DOHH2 (cell line): ENCODE data around the gene FBXL17.

Experiments used
- EZH2phosphoT487 ChIP-seq: fragments of 200-600 bp; sonication (generic); IDR thresholded peaks from 2 replicates; pipeline ENCODE4 v1.6.1; 2017; ENCODE audit warnings: borderline replicate concordance, mild to moderate bottlenecking, antibody characterized with exemption, low read length, moderate library complexity, mixed read lengths
- TF ChIP-seq, protein P1 (sequence below): fragments of 200-600 bp; sonication (generic); IDR thresholded peaks from one replicate; pipeline ENCODE4 v1.5.1; 2014; ENCODE audit warnings: antibody characterized with exemption, mild to moderate bottlenecking, low read depth, low read length; ENCODE audit not compliant: poor library complexity, severe bottlenecking

DNA sequence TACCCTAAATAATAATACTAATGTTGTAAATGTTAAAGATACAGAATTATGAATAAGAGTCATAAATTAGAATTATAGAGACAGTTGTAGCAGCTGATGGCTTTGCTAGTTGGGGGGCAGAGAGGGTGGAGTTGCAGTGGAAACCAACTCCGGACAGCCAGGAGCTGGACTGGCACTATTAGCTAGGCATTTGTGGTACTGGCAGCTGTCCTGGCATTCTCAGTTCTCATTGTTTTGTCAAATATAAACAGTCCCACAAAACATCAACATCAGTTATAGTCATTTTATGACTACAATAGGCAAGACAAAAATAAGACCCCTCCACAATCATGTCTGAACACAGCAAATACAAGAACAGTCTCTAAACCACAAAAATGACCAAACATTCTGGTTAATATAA lies 2.8 kb upstream of the FBXL17 start:
- TF ChIP-seq, protein P1, sequence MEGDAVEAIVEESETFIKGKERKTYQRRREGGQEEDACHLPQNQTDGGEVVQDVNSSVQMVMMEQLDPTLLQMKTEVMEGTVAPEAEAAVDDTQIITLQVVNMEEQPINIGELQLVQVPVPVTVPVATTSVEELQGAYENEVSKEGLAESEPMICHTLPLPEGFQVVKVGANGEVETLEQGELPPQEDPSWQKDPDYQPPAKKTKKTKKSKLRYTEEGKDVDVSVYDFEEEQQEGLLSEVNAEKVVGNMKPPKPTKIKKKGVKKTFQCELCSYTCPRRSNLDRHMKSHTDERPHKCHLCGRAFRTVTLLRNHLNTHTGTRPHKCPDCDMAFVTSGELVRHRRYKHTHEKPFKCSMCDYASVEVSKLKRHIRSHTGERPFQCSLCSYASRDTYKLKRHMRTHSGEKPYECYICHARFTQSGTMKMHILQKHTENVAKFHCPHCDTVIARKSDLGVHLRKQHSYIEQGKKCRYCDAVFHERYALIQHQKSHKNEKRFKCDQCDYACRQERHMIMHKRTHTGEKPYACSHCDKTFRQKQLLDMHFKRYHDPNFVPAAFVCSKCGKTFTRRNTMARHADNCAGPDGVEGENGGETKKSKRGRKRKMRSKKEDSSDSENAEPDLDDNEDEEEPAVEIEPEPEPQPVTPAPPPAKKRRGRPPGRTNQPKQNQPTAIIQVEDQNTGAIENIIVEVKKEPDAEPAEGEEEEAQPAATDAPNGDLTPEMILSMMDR: no peak
- TF ChIP-seq EZH2phosphoT487: no peak
